ENCODE data around the gene REPS1.
"Not testable (repeated sequence)": the region's sequence is repeated elsewhere in the genome, so short reads cannot be mapped to it uniquely, and the experiment has no call there.

Gene REPS1

DNA sequence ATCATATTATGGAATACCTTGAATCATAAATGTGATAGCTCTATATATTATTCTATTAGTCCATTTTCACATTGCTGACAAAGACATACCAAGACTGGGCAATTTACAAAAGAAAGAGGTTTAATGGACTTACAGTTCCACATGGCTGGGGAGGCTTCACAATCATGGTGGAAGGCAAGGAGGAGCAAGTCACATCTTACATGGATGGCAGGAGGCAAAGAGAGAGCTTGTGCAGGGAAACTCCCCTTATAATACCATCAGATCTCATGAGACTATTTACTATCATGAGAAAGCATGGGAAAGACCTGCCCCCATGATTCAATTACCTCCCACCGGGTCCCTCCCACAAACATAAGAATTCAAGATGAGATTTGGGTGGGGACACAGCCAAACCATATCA, 51.2 kb downstream of the REPS1 start:
- H3K79me2 ChIP-seq (ENCODE audit: control insufficient read depth, insufficient read depth, low read length, poor library complexity); H3K4ac ChIP-seq (ENCODE audit: low read depth, low read length); H3K14ac ChIP-seq (ENCODE audit: low read length); H4K8ac ChIP-seq (ENCODE audit: low read depth, low read length); H3K79me1 ChIP-seq (ENCODE audit: low read length); DNase-seq; H3K9me3 ChIP-seq (ENCODE audit: insufficient read depth, low read depth, low read length); H2BK12ac ChIP-seq (ENCODE audit: low read length); H3K4me1 ChIP-seq (ENCODE audit: control insufficient read depth in 1 of 2, insufficient read depth in 2 of 2, low read length in 2 of 2); H4K91ac ChIP-seq (ENCODE audit: low read depth, low read length); H3K36me3 ChIP-seq (ENCODE audit: control insufficient read depth in 1 of 2, insufficient read depth in 2 of 2, low read length in 2 of 2); H2BK5ac ChIP-seq (ENCODE audit: low read depth, low read length, poor library complexity); H3K23ac ChIP-seq (ENCODE audit: low read length); H3K4me3 ChIP-seq (ENCODE audit: low read depth, low read length); H3K4me2 ChIP-seq (ENCODE audit: low read length); H3K27me3 ChIP-seq (ENCODE audit: insufficient read depth, low read length); H3K9ac ChIP-seq (ENCODE audit: low read length); H2AFZ ChIP-seq (ENCODE audit: insufficient read depth, low read length, poor library complexity); H3K27ac ChIP-seq (ENCODE audit: low read depth, low read length); H4K12ac ChIP-seq (ENCODE audit: low read depth, low read length); H2AK5ac ChIP-seq (ENCODE audit: low read length); H2BK120ac ChIP-seq (ENCODE audit: insufficient read depth, low read length, poor library complexity); H3K18ac ChIP-seq (ENCODE audit: low read length): not testable (repeated sequence)
- WGBS (ENCODE audit: extremely low coverage, insufficient coverage, insufficient read length), result no CpG with 5 or more reads among the region's 1 CpG

DNA sequence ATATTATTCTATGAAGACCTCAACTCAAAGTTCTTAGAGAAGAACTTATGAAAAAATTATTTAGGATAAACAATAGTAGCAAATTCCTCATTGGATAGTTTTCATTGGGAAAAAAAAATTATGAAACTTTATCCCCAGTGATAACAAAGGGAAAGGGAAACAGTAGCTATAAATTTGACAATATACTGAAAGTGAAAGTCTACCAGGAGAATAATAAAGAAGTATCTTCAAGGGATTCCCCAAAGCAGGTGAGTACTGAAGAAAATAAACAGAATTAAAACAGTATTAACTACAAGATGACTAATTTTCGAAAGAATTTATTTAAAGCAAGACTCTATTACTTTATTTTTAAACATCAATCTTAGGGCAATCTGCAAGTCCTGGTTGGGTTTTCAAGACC, 56.4 kb downstream of the REPS1 start:
- no peak overlapping the region for H2BK120ac ChIP-seq (ENCODE audit: insufficient read depth, low read length, poor library complexity)
- no peak overlapping the region for H2BK12ac ChIP-seq (ENCODE audit: low read length)
- no peaks in the 10 kb centered on the region for H3K9me3 ChIP-seq (ENCODE audit: insufficient read depth, low read depth, low read length)
- no peak overlapping the region for H3K4ac ChIP-seq (ENCODE audit: low read depth, low read length)
- H3K79me1 ChIP-seq (ENCODE audit: low read length), result no peaks in the 10 kb centered on the region
- no peaks in the 10 kb centered on the region for H3K79me2 ChIP-seq (ENCODE audit: control insufficient read depth, insufficient read depth, low read length, poor library complexity)
- peaks cover 0 to 2% of the 10 kb centered on the region in 2 experiments for H3K4me1 ChIP-seq (ENCODE audit: control insufficient read depth in 1 of 2, insufficient read depth in 2 of 2, low read length in 2 of 2)
- H4K8ac ChIP-seq (ENCODE audit: low read depth, low read length), result no peak overlapping the region
- H3K14ac ChIP-seq (ENCODE audit: low read length), result no peak overlapping the region
- no peak overlapping the region for H3K18ac ChIP-seq (ENCODE audit: low read length)
- no peak overlapping the region for H2AK5ac ChIP-seq (ENCODE audit: low read length)
- no peak overlapping the region for H2BK5ac ChIP-seq (ENCODE audit: low read depth, low read length, poor library complexity)
- H3K9ac ChIP-seq (ENCODE audit: low read length), result no peak overlapping the region
- DNase-seq, result no peak
- no peak overlapping the region for H3K27ac ChIP-seq (ENCODE audit: low read depth, low read length)
- no peaks in the 10 kb centered on the region for H3K27me3 ChIP-seq (ENCODE audit: insufficient read depth, low read length)
- no CpG with 5 or more reads among the region's 1 CpG for WGBS (ENCODE audit: extremely low coverage, insufficient coverage, insufficient read length)
- no peak overlapping the region for H3K4me2 ChIP-seq (ENCODE audit: low read length)
- no peak overlapping the region for H4K91ac ChIP-seq (ENCODE audit: low read depth, low read length)
- H3K4me3 ChIP-seq (ENCODE audit: low read depth, low read length), result no peak overlapping the region
- H3K23ac ChIP-seq (ENCODE audit: low read length), result no peak overlapping the region
- peaks cover 0 to 4% of the 10 kb centered on the region in 2 experiments for H3K36me3 ChIP-seq (ENCODE audit: control insufficient read depth in 1 of 2, insufficient read depth in 2 of 2, low read length in 2 of 2)
- H4K12ac ChIP-seq (ENCODE audit: low read depth, low read length), result no peak overlapping the region
- no peak overlapping the region for H2AFZ ChIP-seq (ENCODE audit: insufficient read depth, low read length, poor library complexity)

DNA sequence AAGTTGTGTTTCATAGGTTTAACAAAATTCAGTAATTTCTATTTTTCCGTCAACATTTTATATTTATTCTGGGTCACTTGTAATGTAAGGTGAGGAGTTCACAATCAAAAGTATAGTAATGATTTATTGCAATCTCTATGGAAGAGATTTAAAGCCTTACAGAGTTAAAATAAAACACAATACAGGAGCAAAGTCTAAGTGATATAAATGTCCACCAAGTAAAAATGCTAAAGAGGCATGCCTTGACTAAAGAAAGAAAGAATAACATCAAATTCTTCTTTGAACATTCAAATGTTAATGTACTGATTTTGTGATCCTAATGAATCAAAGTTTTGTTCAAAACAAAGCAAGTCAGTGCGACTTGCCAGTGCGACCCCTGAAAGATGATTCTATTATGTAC, 61.5 kb downstream of the REPS1 start:
- no CpG with 5 or more reads among the region's 3 CpGs for WGBS (ENCODE audit: extremely low coverage, insufficient coverage, insufficient read length)
- no peak overlapping the region for H4K91ac ChIP-seq (ENCODE audit: low read depth, low read length)
- H2AFZ ChIP-seq (ENCODE audit: insufficient read depth, low read length, poor library complexity), result no peak overlapping the region
- H4K8ac ChIP-seq (ENCODE audit: low read depth, low read length), result no peak overlapping the region
- no peak overlapping the region for H2AK5ac ChIP-seq (ENCODE audit: low read length)
- no peaks in the 10 kb centered on the region for H3K27me3 ChIP-seq (ENCODE audit: insufficient read depth, low read length)
- no peak overlapping the region for H3K9ac ChIP-seq (ENCODE audit: low read length)
- H2BK5ac ChIP-seq (ENCODE audit: low read depth, low read length, poor library complexity), result no peak overlapping the region
- H3K23ac ChIP-seq (ENCODE audit: low read length), result no peak overlapping the region
- H3K14ac ChIP-seq (ENCODE audit: low read length), result no peak overlapping the region
- H3K9me3 ChIP-seq (ENCODE audit: insufficient read depth, low read depth, low read length), result no peaks in the 10 kb centered on the region
- H3K18ac ChIP-seq (ENCODE audit: low read length), result no peak overlapping the region
- no peak for DNase-seq
- H2BK12ac ChIP-seq (ENCODE audit: low read length), result no peak overlapping the region
- H3K4me2 ChIP-seq (ENCODE audit: low read length), result no peak overlapping the region
- peaks cover 0 to 2% of the 10 kb centered on the region in 2 experiments for H3K36me3 ChIP-seq (ENCODE audit: control insufficient read depth in 1 of 2, insufficient read depth in 2 of 2, low read length in 2 of 2)
- H3K4me1 ChIP-seq (ENCODE audit: control insufficient read depth in 1 of 2, insufficient read depth in 2 of 2, low read length in 2 of 2), result no peaks in the 10 kb centered on the region
- H3K79me2 ChIP-seq (ENCODE audit: control insufficient read depth, insufficient read depth, low read length, poor library complexity), result no peaks in the 10 kb centered on the region
- H3K79me1 ChIP-seq (ENCODE audit: low read length), result no peaks in the 10 kb centered on the region
- H3K4ac ChIP-seq (ENCODE audit: low read depth, low read length), result no peak overlapping the region
- H4K12ac ChIP-seq (ENCODE audit: low read depth, low read length), result no peak overlapping the region
- H3K4me3 ChIP-seq (ENCODE audit: low read depth, low read length), result no peak overlapping the region
- no peak overlapping the region for H2BK120ac ChIP-seq (ENCODE audit: insufficient read depth, low read length, poor library complexity)
- no peak overlapping the region for H3K27ac ChIP-seq (ENCODE audit: low read depth, low read length)

DNA sequence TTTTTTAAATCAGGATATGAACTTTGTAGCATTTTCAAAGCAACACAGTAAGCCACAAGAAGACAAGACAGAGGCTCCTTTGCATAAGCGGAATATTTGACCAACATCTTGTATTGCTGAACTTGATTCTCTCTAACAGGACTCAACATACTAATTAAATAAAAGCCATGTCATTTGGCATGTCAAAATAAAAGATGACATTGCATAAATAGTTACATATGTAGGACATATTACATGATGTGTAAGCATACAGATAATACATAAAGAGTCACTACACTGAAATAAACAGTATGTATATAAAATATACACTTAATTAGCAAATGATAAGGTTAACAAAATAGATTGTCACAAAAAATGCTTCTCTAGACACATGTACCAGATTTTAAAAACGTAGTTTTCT, 62.2 kb downstream of the REPS1 start:
- WGBS (ENCODE audit: extremely low coverage, insufficient coverage, insufficient read length), result no CpG with 5 or more reads among the region's 2 CpGs
- Histone ChIP-seq H4K8ac (ENCODE audit: low read depth, low read length) (no peak overlapping the region), H3K9me3 (ENCODE audit: insufficient read depth, low read depth, low read length) (no peaks in the 10 kb centered on the region), H3K27ac (ENCODE audit: low read depth, low read length) (no peak overlapping the region), H2BK5ac (ENCODE audit: low read depth, low read length, poor library complexity) (no peak overlapping the region), H2BK12ac (ENCODE audit: low read length) (no peak overlapping the region), H3K4me1 (ENCODE audit: control insufficient read depth in 1 of 2, insufficient read depth in 2 of 2, low read length in 2 of 2) (no peaks in the 10 kb centered on the region), H3K27me3 (ENCODE audit: insufficient read depth, low read length) (no peaks in the 10 kb centered on the region), H3K4me2 (ENCODE audit: low read length) (no peak overlapping the region), H2AK5ac (ENCODE audit: low read length) (no peak overlapping the region), H3K79me1 (ENCODE audit: low read length) (no peaks in the 10 kb centered on the region), H4K12ac (ENCODE audit: low read depth, low read length) (no peak overlapping the region), H3K23ac (ENCODE audit: low read length) (no peak overlapping the region), H3K9ac (ENCODE audit: low read length) (no peak overlapping the region), H4K91ac (ENCODE audit: low read depth, low read length) (no peak overlapping the region), H3K4me3 (ENCODE audit: low read depth, low read length) (no peak overlapping the region), H3K4ac (ENCODE audit: low read depth, low read length) (no peak overlapping the region), H3K36me3 (ENCODE audit: control insufficient read depth in 1 of 2, insufficient read depth in 2 of 2, low read length in 2 of 2) (peaks cover 0 to 2% of the 10 kb centered on the region in 2 experiments), H3K79me2 (ENCODE audit: control insufficient read depth, insufficient read depth, low read length, poor library complexity) (no peaks in the 10 kb centered on the region), H2AFZ (ENCODE audit: insufficient read depth, low read length, poor library complexity) (no peak overlapping the region), H2BK120ac (ENCODE audit: insufficient read depth, low read length, poor library complexity) (no peak overlapping the region), H3K18ac (ENCODE audit: low read length) (no peak overlapping the region), H3K14ac (ENCODE audit: low read length) (no peak overlapping the region)
- no peak for DNase-seq

Data from trophoblast cell (in vitro differentiated cells and primary cell).